ENCODE results near the gene SNX9.

Gene SNX9

DNA sequence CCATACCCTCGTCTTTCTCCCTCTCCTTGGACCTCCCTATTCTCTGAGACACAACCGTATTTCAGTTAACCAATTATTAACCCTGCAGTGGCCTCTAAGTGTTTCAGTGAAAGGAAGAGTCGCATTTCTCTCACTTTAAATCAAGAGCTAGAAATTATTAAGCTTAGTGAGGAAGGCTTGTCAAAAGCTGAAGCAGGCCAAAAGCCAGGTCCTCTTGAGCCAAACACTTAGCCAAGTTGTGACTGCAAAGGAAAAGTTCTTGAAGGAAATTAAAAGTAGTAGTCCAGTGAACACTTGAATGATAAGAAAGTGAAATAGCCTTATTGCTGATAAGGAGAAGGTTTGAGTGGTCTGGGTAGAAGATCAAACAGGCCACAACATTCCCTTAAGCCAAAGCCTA, 58.3 kb downstream of the SNX9 start:
- Histone ChIP-seq H3K36me3 (ENCODE audit: control insufficient read depth in 1 of 2, insufficient read depth in 2 of 2, low read depth in 1 of 2, low read length in 2 of 2) (peaks cover 16 to 100% of the 10 kb centered on the region in 2 experiments), H3K18ac (ENCODE audit: low read depth in 1 of 2, low read length in 2 of 2) (no peak overlapping the region), H3K9me3 (ENCODE audit: control insufficient read depth, low read length) (no peaks in the 10 kb centered on the region), H4K8ac (ENCODE audit: low read length) (no peak overlapping the region), H3K4me3 (ENCODE audit: insufficient read depth in 1 of 2, low read depth in 1 of 2, low read length in 2 of 2) (no peak overlapping the region), H2BK5ac (ENCODE audit: low read depth, low read length, poor library complexity, severe bottlenecking) (no peak overlapping the region), H2BK15ac (ENCODE audit: low read depth, poor library complexity, severe bottlenecking) (no peak overlapping the region), H2BK12ac (ENCODE audit: low read length in 2 of 2) (no peak overlapping the region), H4K91ac (ENCODE audit: low read length) (no peak overlapping the region), H3K4me1 (ENCODE audit: control insufficient read depth, insufficient read depth, low read depth, low read length) (peaks cover 4% of the 10 kb centered on the region), H2AFZ (ENCODE audit: low read depth, low read length) (no peak overlapping the region), H3K27ac (ENCODE audit: low read length, poor library complexity, severe bottlenecking) (no peak overlapping the region), H3K4ac (ENCODE audit: low read depth in 1 of 2, low read length in 2 of 2) (no peak overlapping the region), H3K9ac (ENCODE audit: low read length) (no peak overlapping the region), H3K23ac (ENCODE audit: low read length in 2 of 2) (no peak overlapping the region), H3K27me3 (ENCODE audit: control insufficient read depth in 1 of 2, insufficient read depth in 1 of 2, low read length in 2 of 2) (no peaks in the 10 kb centered on the region), H2AK5ac (ENCODE audit: low read length, severe bottlenecking) (no peak overlapping the region), H2BK120ac (ENCODE audit: low read depth, low read length) (no peak overlapping the region), H3K14ac (ENCODE audit: low read length in 2 of 2) (no peak overlapping the region), H3K79me1 (replicated peaks; ENCODE audit: low read length, poor library complexity, severe bottlenecking) (peaks cover 30% of the 10 kb centered on the region), H3K4me2 (ENCODE audit: low read length, poor library complexity, severe bottlenecking) (no peak overlapping the region)
- DNase-seq = no peak
- WGBS = 92% methylated on average over 2 of the region's 3 CpGs

DNA sequence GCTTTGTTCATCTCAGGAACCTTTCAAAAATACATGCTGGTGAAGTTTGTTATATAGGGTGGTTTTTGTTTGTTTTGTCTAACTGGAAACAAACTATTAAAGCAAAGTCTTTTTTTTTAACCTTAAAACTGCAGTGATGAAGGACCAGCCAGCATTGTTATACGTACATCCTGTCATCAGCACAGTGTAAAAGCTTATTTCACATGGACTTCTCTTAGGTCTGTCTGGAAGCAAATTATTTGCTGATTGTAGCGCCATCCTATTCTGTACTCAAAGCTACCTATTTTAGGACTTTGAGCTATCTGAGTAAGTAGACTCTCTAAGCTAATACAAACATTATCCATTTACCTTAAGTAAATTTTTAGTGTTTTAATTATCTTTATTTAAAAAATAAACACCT, 61.7 kb downstream of the SNX9 start:
- H2BK5ac ChIP-seq (ENCODE audit: low read depth, low read length, poor library complexity, severe bottlenecking) = no peak overlapping the region
- peaks cover 4% of the 10 kb centered on the region for H3K4me1 ChIP-seq (ENCODE audit: control insufficient read depth, insufficient read depth, low read depth, low read length)
- H2BK12ac ChIP-seq (ENCODE audit: low read length in 2 of 2) = no peak overlapping the region
- H3K36me3 ChIP-seq (ENCODE audit: control insufficient read depth in 1 of 2, insufficient read depth in 2 of 2, low read depth in 1 of 2, low read length in 2 of 2) = peaks cover 11 to 98% of the 10 kb centered on the region in 2 experiments
- no peaks in the 10 kb centered on the region for H3K27me3 ChIP-seq (ENCODE audit: control insufficient read depth in 1 of 2, insufficient read depth in 1 of 2, low read length in 2 of 2)
- no peak overlapping the region for H2BK120ac ChIP-seq (ENCODE audit: low read depth, low read length)
- no peak overlapping the region for H3K18ac ChIP-seq (ENCODE audit: low read depth in 1 of 2, low read length in 2 of 2)
- no peak overlapping the region for H3K14ac ChIP-seq (ENCODE audit: low read length in 2 of 2)
- peaks cover 31% of the 10 kb centered on the region for H3K79me1 ChIP-seq (replicated peaks; ENCODE audit: low read length, poor library complexity, severe bottlenecking)
- H3K23ac ChIP-seq (ENCODE audit: low read length in 2 of 2) = no peak overlapping the region
- no peak for DNase-seq
- no peak overlapping the region for H3K4me3 ChIP-seq (ENCODE audit: insufficient read depth in 1 of 2, low read depth in 1 of 2, low read length in 2 of 2)
- 80% methylated on average over 1 of the region's 2 CpGs for WGBS
- no peak overlapping the region for H4K91ac ChIP-seq (ENCODE audit: low read length)
- H4K8ac ChIP-seq (ENCODE audit: low read length) = no peak overlapping the region
- H2AK5ac ChIP-seq (ENCODE audit: low read length, severe bottlenecking) = no peak overlapping the region
- H3K4ac ChIP-seq (ENCODE audit: low read depth in 1 of 2, low read length in 2 of 2) = no peak overlapping the region
- H3K9ac ChIP-seq (ENCODE audit: low read length) = no peak overlapping the region
- no peak overlapping the region for H3K27ac ChIP-seq (ENCODE audit: low read length, poor library complexity, severe bottlenecking)
- H2AFZ ChIP-seq (ENCODE audit: low read depth, low read length) = no peak overlapping the region
- H3K9me3 ChIP-seq (ENCODE audit: control insufficient read depth, low read length) = no peaks in the 10 kb centered on the region
- H3K4me2 ChIP-seq (ENCODE audit: low read length, poor library complexity, severe bottlenecking) = no peak overlapping the region
- H2BK15ac ChIP-seq (ENCODE audit: low read depth, poor library complexity, severe bottlenecking) = no peak overlapping the region

DNA sequence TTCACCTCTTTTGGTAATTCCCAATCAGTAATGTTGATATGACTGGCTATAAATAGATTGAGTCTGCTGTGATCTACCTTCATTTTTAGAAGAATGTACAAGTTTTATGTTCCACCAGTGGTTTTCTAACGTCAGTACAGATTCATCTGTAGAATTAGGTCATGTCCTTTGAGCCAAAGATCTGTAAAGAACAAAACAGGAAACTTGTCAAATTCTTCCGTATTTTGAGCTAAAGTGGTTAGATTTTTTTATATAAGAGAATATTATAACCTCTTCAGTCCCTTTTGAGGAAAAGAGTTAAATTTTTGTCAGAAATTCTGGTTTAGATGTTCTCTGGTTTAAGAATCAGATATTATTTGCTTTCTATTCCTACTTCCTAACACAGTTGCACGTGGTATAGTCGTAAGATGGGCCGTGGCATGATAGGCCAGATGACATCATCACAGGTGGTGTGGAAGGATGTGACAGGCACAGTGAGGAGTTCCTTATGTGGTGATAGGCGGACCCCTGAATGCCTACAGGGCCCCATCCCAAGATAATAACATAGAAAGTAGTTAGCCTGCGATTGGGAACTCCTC, 62.3 kb downstream of the SNX9 start:
- DNase-seq = no peak
- peaks cover 2% of the 10 kb centered on the region for H3K4me1 ChIP-seq (ENCODE audit: control insufficient read depth, insufficient read depth, low read depth, low read length)

DNA sequence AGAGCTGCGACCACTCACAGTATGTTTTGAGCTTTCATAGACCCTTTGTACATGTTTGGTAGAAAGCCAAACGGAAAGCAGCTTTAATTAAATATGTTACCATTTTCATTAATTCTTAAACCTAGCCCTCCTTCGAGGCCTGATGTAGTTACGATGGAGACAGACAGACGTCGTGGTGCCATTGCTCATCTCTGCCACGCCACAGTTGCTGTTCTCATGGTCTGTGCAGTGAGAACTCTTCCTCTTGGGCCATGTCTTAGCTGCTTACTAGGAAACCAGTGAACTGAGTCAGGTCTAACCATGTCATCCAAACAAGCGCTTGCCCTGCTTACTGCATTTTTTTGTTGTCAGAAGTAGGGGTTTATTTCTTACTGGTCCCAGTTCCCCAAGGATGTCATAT, 62.8 kb downstream of the SNX9 start:
- Histone ChIP-seq H3K4ac (ENCODE audit: low read depth in 1 of 2, low read length in 2 of 2) (no peak overlapping the region), H3K9ac (ENCODE audit: low read length) (no peak overlapping the region), H3K79me1 (replicated peaks; ENCODE audit: low read length, poor library complexity, severe bottlenecking) (peaks cover 32% of the 10 kb centered on the region), H2AK5ac (ENCODE audit: low read length, severe bottlenecking) (no peak overlapping the region), H3K36me3 (ENCODE audit: control insufficient read depth in 1 of 2, insufficient read depth in 2 of 2, low read depth in 1 of 2, low read length in 2 of 2) (peaks cover 11 to 98% of the 10 kb centered on the region in 2 experiments), H3K23ac (ENCODE audit: low read length in 2 of 2) (no peak overlapping the region), H3K27ac (ENCODE audit: low read length, poor library complexity, severe bottlenecking) (no peak overlapping the region), H2BK12ac (ENCODE audit: low read length in 2 of 2) (no peak overlapping the region), H3K4me1 (ENCODE audit: control insufficient read depth, insufficient read depth, low read depth, low read length) (peaks cover 2% of the 10 kb centered on the region), H4K8ac (ENCODE audit: low read length) (no peak overlapping the region), H3K4me2 (ENCODE audit: low read length, poor library complexity, severe bottlenecking) (no peak overlapping the region), H2BK5ac (ENCODE audit: low read depth, low read length, poor library complexity, severe bottlenecking) (no peak overlapping the region), H3K4me3 (ENCODE audit: insufficient read depth in 1 of 2, low read depth in 1 of 2, low read length in 2 of 2) (no peak overlapping the region), H2AFZ (ENCODE audit: low read depth, low read length) (no peak overlapping the region), H2BK120ac (ENCODE audit: low read depth, low read length) (no peak overlapping the region), H3K27me3 (ENCODE audit: control insufficient read depth in 1 of 2, insufficient read depth in 1 of 2, low read length in 2 of 2) (no peaks in the 10 kb centered on the region), H3K9me3 (ENCODE audit: control insufficient read depth, low read length) (no peaks in the 10 kb centered on the region), H4K91ac (ENCODE audit: low read length) (no peak overlapping the region), H3K18ac (ENCODE audit: low read depth in 1 of 2, low read length in 2 of 2) (no peak overlapping the region), H2BK15ac (ENCODE audit: low read depth, poor library complexity, severe bottlenecking) (no peak overlapping the region), H3K14ac (ENCODE audit: low read length in 2 of 2) (no peak overlapping the region)
- DNase-seq = no peak
- 95% methylated on average over 7 of the region's 8 CpGs for WGBS

More for the DNA sequence above, 62.3 kb downstream of the SNX9 start:
- no peak overlapping the region for H4K8ac ChIP-seq (ENCODE audit: low read length)
- no peak overlapping the region for H3K4ac ChIP-seq (ENCODE audit: low read depth in 1 of 2, low read length in 2 of 2)
- no peak overlapping the region for H3K4me2 ChIP-seq (ENCODE audit: low read length, poor library complexity, severe bottlenecking)
- no peaks in the 10 kb centered on the region for H3K27me3 ChIP-seq (ENCODE audit: control insufficient read depth in 1 of 2, insufficient read depth in 1 of 2, low read length in 2 of 2)
- no peak overlapping the region for H2AK5ac ChIP-seq (ENCODE audit: low read length, severe bottlenecking)
- H3K9me3 ChIP-seq (ENCODE audit: control insufficient read depth, low read length) = no peaks in the 10 kb centered on the region
- no peak overlapping the region for H3K4me3 ChIP-seq (ENCODE audit: insufficient read depth in 1 of 2, low read depth in 1 of 2, low read length in 2 of 2)
- H3K18ac ChIP-seq (ENCODE audit: low read depth in 1 of 2, low read length in 2 of 2) = no peak overlapping the region
- no peak overlapping the region for H3K14ac ChIP-seq (ENCODE audit: low read length in 2 of 2)
- peaks cover 31% of the 10 kb centered on the region for H3K79me1 ChIP-seq (replicated peaks; ENCODE audit: low read length, poor library complexity, severe bottlenecking)
- H2BK12ac ChIP-seq (ENCODE audit: low read length in 2 of 2) = no peak overlapping the region
- no peak overlapping the region for H3K23ac ChIP-seq (ENCODE audit: low read length in 2 of 2)
- H2AFZ ChIP-seq (ENCODE audit: low read depth, low read length) = no peak overlapping the region
- no peak overlapping the region for H3K27ac ChIP-seq (ENCODE audit: low read length, poor library complexity, severe bottlenecking)
- no peak overlapping the region for H2BK15ac ChIP-seq (ENCODE audit: low read depth, poor library complexity, severe bottlenecking)
- peaks cover 11 to 98% of the 10 kb centered on the region in 2 experiments for H3K36me3 ChIP-seq (ENCODE audit: control insufficient read depth in 1 of 2, insufficient read depth in 2 of 2, low read depth in 1 of 2, low read length in 2 of 2)
- WGBS = 100% methylated on average over 6 of the region's 7 CpGs
- H4K91ac ChIP-seq (ENCODE audit: low read length) = no peak overlapping the region
- H3K9ac ChIP-seq (ENCODE audit: low read length) = no peak overlapping the region
- no peak overlapping the region for H2BK120ac ChIP-seq (ENCODE audit: low read depth, low read length)
- no peak overlapping the region for H2BK5ac ChIP-seq (ENCODE audit: low read depth, low read length, poor library complexity, severe bottlenecking)
